GM23248 (cell line): ENCODE measurements around the gene TMEM40. TPM values are rescaled to one million over a fixed set of nuclear protein-coding genes. Genes with fewer than 3 reads are reported as not detected.

Experiments
- DNase-seq: peaks from one replicate; pipeline ENCODE4 v3.0.0-alpha.2; 2015
- H2AFZ ChIP-seq: fragments of 200-600 bp; sonication (generic); 2 replicates; pipeline ENCODE4 v1.6.1; 2016; ENCODE audit warnings: antibody characterized with exemption
- H3F3A ChIP-seq: fragments of 200-600 bp; sonication (generic); 2 replicates; pipeline ENCODE4 v1.6.1; 2016; ENCODE audit warnings: mild to moderate bottlenecking, antibody characterized with exemption, mixed run types; ENCODE audit not compliant: insufficient read depth
- H3K27ac ChIP-seq: fragments of 200-600 bp; sonication (generic); 2 replicates; pipeline ENCODE4 v1.5.1; 2016; ENCODE audit warnings: mild to moderate bottlenecking
- H3K27me3 ChIP-seq: fragments of 200-600 bp; sonication (generic); replicated peaks from 2 replicates; pipeline ENCODE4 v1.6.1; 2016; ENCODE audit warnings: mild to moderate bottlenecking; ENCODE audit not compliant: insufficient read depth
- H3K36me3 ChIP-seq: fragments of 200-600 bp; sonication (generic); 2 replicates; pipeline ENCODE4 v1.6.1; 2016; ENCODE audit warnings: low read depth, mild to moderate bottlenecking
- H3K4me1 ChIP-seq: fragments of 200-600 bp; sonication (generic); 2 replicates; pipeline ENCODE4 v1.6.1; 2016; ENCODE audit warnings: mild to moderate bottlenecking; ENCODE audit not compliant: insufficient read depth
- H3K4me2 ChIP-seq: fragments of 200-600 bp; sonication (generic); one replicate; pipeline ENCODE4 v1.6.1; 2016; ENCODE audit warnings: mild to moderate bottlenecking; ENCODE audit not compliant: unreplicated experiment
- H3K4me3 ChIP-seq: fragments of 200-600 bp; sonication (generic); 2 replicates; pipeline ENCODE4 v1.5.1; 2016; ENCODE audit warnings: mild to moderate bottlenecking
- H3K79me2 ChIP-seq: fragments of 200-600 bp; sonication (generic); 2 replicates; pipeline ENCODE4 v1.6.1; 2016; ENCODE audit warnings: mild to moderate bottlenecking; ENCODE audit not compliant: insufficient read depth
- H3K9ac ChIP-seq: fragments of 200-600 bp; sonication (generic); 2 replicates; pipeline ENCODE4 v1.6.1; 2016; ENCODE audit warnings: mild to moderate bottlenecking
- H3K9me2 ChIP-seq: fragments of 200-600 bp; sonication (generic); 2 replicates; pipeline ENCODE4 v1.6.1; 2016; ENCODE audit warnings: mixed run types, mild to moderate bottlenecking, moderate library complexity; ENCODE audit not compliant: insufficient read depth
- H3K9me3 ChIP-seq: fragments of 200-600 bp; sonication (generic); one replicate; pipeline ENCODE4 v1.6.1; 2017; ENCODE audit warnings: low read depth
- H4K20me1 ChIP-seq: fragments of 200-600 bp; sonication (generic); 2 replicates; pipeline ENCODE4 v1.6.0; 2016; ENCODE audit not compliant: insufficient read depth
- EZH2 ChIP-seq: fragments of 200-600 bp; sonication (generic); IDR thresholded peaks from 2 replicates; pipeline ENCODE4 v1.6.1; 2018; ENCODE audit warnings: antibody characterized with exemption, mild to moderate bottlenecking; ENCODE audit not compliant: insufficient read depth, poor library complexity, severe bottlenecking
- EZH2phosphoT487 ChIP-seq: fragments of 200-600 bp; sonication (generic); IDR thresholded peaks from 2 replicates; pipeline ENCODE4 v1.6.1; 2018; ENCODE audit warnings: antibody characterized with exemption, moderate library complexity, mild to moderate bottlenecking, low read depth; ENCODE audit not compliant: insufficient read depth
- WGBS, 2 experiments: methylation state at CpG; one replicate each; pipeline ENCODE4 v1.1.6; 2015 to 2017; ENCODE audit warnings: low lambda C conversion rate in 2 of 2, low coverage in 1 of 2; ENCODE audit errors: missing lambda C conversion rate in 2 of 2; 5-methylcytosine and 5-hydroxymethylcytosine counted together
- in situ Hi-C: fragments of 300-500 bp; cut with MboI; formaldehyde crosslinking; loops from 2 replicates; pipeline ENCODE4 v1.15.0; 2020
- polyA plus RNA-seq: library from polyadenylated mRNA; unstranded; fragments of >200 nt; fragmentation: Nextera tagmentation; extraction: Ambion mirVana; gene quantifications from 2 replicates; pipeline ENCODE4 v1.2.1, GENCODE V29; 2016
- total RNA-seq: library from RNA; depleted of rRNA; stranded (reverse); fragments of >200 nt; shearing (Covaris generic); gene quantifications from 2 replicates; pipeline ENCODE4 v1.2.3, GENCODE V29; 2014

Gene TMEM40
- total and polyA plus RNA-seq, 2 experiments from 2014 or later, result not detected

- no peak overlapping the region for H3K4me3 ChIP-seq
- 65% methylated on average over 2 of the region's 2 CpGs for WGBS, 2 experiments
- no peaks in the 10 kb centered on the region for H4K20me1 ChIP-seq
- in situ Hi-C loops, result no loop called here
- H3K9me2 ChIP-seq, result no peaks in the 10 kb centered on the region
- no peaks in the 10 kb centered on the region for H3K36me3 ChIP-seq
- no peak overlapping the region for H3K9ac ChIP-seq
- H3K79me2 ChIP-seq, result no peaks in the 10 kb centered on the region
- no peaks in the 10 kb centered on the region for H3K9me3 ChIP-seq
- H3K27me3 ChIP-seq, result peaks cover 7% of the 10 kb centered on the region; the same call in 1 of the 2 replicates
- H3K4me2 ChIP-seq, result no peak overlapping the region
- no peaks in the 10 kb centered on the region for H3K4me1 ChIP-seq
- DNase-seq, result no peak
- no peaks in the 10 kb centered on the region for H3F3A ChIP-seq
- H3K27ac ChIP-seq, result no peak overlapping the region
- no peak for TF ChIP-seq EZH2phosphoT487
- TF ChIP-seq EZH2, result no peak
- H2AFZ ChIP-seq, result no peak overlapping the region
Measured at GRCh38 chr3:12741209-12741608, 17.9 kb downstream of the TMEM40 start.

GRCh38 chr3:12737833-12738232, 21.2 kb downstream of the TMEM40 start:
- H3K9ac ChIP-seq, result no peak overlapping the region
- no peaks in the 10 kb centered on the region for H3F3A ChIP-seq
- H3K4me1 ChIP-seq, result no peaks in the 10 kb centered on the region
- no peaks in the 10 kb centered on the region for H3K79me2 ChIP-seq
- no peak overlapping the region for H3K27ac ChIP-seq
- no peak for DNase-seq
- H2AFZ ChIP-seq, result no peak overlapping the region
- H3K4me2 ChIP-seq, result no peak overlapping the region
- no peaks in the 10 kb centered on the region for H3K27me3 ChIP-seq
- H4K20me1 ChIP-seq, result no peaks in the 10 kb centered on the region
- H3K4me3 ChIP-seq, result no peak overlapping the region
- H3K36me3 ChIP-seq, result no peaks in the 10 kb centered on the region
- no peaks in the 10 kb centered on the region for H3K9me2 ChIP-seq
- WGBS, 2 experiments, result 51 to 61% methylated on average over 6 of the region's 6 CpGs
- TF ChIP-seq EZH2 (no peak), EZH2phosphoT487 (no peak)
- no peaks in the 10 kb centered on the region for H3K9me3 ChIP-seq
- in situ Hi-C loops, result no loop called here

DNA sequence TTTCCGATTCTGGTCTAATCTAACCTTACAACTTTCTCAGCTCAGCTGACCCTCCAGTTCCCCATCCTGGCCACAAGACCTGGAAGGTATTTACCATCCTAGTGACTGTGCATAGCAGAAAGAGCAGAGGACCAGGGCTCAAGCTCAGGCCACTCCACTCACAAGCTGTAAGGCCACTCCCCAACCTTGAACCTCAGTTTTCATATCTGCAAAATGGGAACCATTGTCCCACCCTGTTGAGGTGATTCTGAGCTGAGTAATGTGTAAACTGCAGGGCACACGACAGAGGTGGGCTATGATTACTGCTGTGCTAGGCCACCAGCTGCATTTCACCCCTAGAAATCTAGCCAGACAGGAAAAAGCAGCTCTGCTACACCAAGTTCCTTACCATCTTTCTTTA, 21.7 kb downstream of the TMEM40 start:
- no peaks in the 10 kb centered on the region for H3K27me3 ChIP-seq
- no peaks in the 10 kb centered on the region for H3F3A ChIP-seq
- no peak overlapping the region for H3K4me2 ChIP-seq
- H3K79me2 ChIP-seq, result no peaks in the 10 kb centered on the region
- H3K4me1 ChIP-seq, result no peaks in the 10 kb centered on the region
- in situ Hi-C loops, result no loop called here
- no peak overlapping the region for H3K27ac ChIP-seq
- no peak for DNase-seq
- H2AFZ ChIP-seq, result no peak overlapping the region
- no peak for TF ChIP-seq EZH2phosphoT487
- TF ChIP-seq EZH2, result no peak
- H3K36me3 ChIP-seq, result no peaks in the 10 kb centered on the region
- no peaks in the 10 kb centered on the region for H3K9me3 ChIP-seq
- 50 to 66% methylated on average over 2 of the region's 2 CpGs for WGBS, 2 experiments
- H4K20me1 ChIP-seq, result no peaks in the 10 kb centered on the region
- H3K9me2 ChIP-seq, result no peaks in the 10 kb centered on the region
- no peak overlapping the region for H3K9ac ChIP-seq
- H3K4me3 ChIP-seq, result no peak overlapping the region

DNA sequence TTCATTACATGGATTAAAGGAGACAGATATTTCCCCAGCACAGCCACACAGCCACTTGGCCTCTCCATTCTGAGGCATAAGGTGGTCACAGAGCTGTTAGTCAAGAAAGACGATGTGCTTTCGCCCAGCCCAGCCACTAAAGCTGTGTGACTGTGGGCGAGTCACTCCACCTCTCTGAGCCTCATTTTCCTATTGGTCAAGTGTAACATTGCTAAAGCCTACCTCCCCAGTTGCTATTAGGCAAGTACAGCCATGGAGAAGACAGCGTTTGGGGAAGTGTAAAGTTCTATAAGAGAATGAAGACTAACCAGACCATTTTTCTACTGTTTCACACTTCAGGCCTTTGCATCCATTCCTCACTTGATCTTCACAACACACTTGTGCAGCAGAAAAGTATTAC, 24.1 kb downstream of the TMEM40 start:
- in situ Hi-C loops, result no loop called here

DNA sequence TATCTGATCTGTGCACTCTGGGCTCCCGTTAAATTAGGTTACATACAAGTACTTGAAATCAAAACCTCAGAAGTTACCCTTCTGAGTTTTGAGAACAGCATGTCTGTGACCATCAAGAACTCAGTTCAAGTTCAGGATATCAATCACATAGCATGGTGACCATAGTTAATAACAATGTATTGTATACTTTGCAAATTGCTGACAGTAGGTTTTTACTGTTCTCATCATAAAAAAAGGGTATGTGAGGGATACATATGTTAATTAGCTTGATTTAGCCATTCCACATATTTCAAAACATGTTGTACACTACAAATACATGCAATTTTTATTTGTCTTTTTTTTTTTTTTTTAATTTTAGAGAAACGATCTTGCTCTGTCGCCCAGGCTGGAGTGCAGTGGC, 25.5 kb downstream of the TMEM40 start:
- Histone ChIP-seq H3K27ac (no peak overlapping the region), H3K9ac (no peak overlapping the region), H3K9me2 (no peaks in the 10 kb centered on the region), H2AFZ (no peak overlapping the region), H3K4me3 (no peak overlapping the region), H4K20me1 (no peaks in the 10 kb centered on the region), H3K79me2 (no peaks in the 10 kb centered on the region), H3K4me1 (no peaks in the 10 kb centered on the region), H3K9me3 (no peaks in the 10 kb centered on the region), H3K36me3 (no peaks in the 10 kb centered on the region), H3K4me2 (no peak overlapping the region), H3F3A (no peaks in the 10 kb centered on the region), H3K27me3 (no peaks in the 10 kb centered on the region)
- no peak for DNase-seq
- TF ChIP-seq EZH2phosphoT487 (no peak), EZH2 (no peak)
- in situ Hi-C loops, result no loop called here
- whole genome bisulfite sequencing, 2 experiments, result 41 to 73% methylated on average over 3 of the region's 3 CpGs

More for the DNA sequence above, 24.1 kb downstream of the TMEM40 start:
- H3K27ac ChIP-seq, result no peak overlapping the region
- no peak for DNase-seq
- H3K79me2 ChIP-seq, result no peaks in the 10 kb centered on the region
- no peaks in the 10 kb centered on the region for H3K36me3 ChIP-seq
- no peaks in the 10 kb centered on the region for H3K9me2 ChIP-seq
- no peaks in the 10 kb centered on the region for H3K27me3 ChIP-seq
- no peak overlapping the region for H3K4me3 ChIP-seq
- H2AFZ ChIP-seq, result no peak overlapping the region
- no peaks in the 10 kb centered on the region for H4K20me1 ChIP-seq
- no peak overlapping the region for H3K4me2 ChIP-seq
- TF ChIP-seq EZH2 (no peak), EZH2phosphoT487 (no peak)
- H3K9ac ChIP-seq, result no peak overlapping the region
- H3F3A ChIP-seq, result no peaks in the 10 kb centered on the region
- no peaks in the 10 kb centered on the region for H3K4me1 ChIP-seq
- 78 to 83% methylated on average over 4 of the region's 4 CpGs for WGBS, 2 experiments
- H3K9me3 ChIP-seq, result no peaks in the 10 kb centered on the region
